H1 (cell line): ENCODE results near the gene ZBP1. TPM values are rescaled to one million over a fixed set of nuclear protein-coding genes. Genes with fewer than 3 reads are reported as not detected.

Experiments used
- CTCF ChIA-PET: fragments of 300-600 bp; sonication (Branson Sonifier 250); formaldehyde crosslinking; loops from one replicate; lab custom pipeline; 2021; ENCODE audit not compliant: partially characterized antibody; lab: Charles Lee
- POLR2A ChIA-PET: fragments of 300-600 bp; sonication (Branson Sonifier 250); formaldehyde crosslinking; loops from one replicate; lab custom pipeline; 2021; ENCODE audit warnings: inconsistent platforms; ENCODE audit not compliant: partially characterized antibody; lab: Charles Lee
- DNase-seq, 2 experiments: peaks; one replicate each; pipeline versions ENCODE4 v3.0.0 to v3.0.0-alpha.2; 2010 to 2022; ENCODE audit warnings: low spot score in 2 of 2, low read depth in 1 of 2, mixed read lengths in 1 of 2
- FAIRE-seq: peaks from 2 replicates; lab custom pipeline; 2011; peaks lifted over from hg19 to GRCh38; lab: Jason Lieb, UNC
- H2AFZ ChIP-seq: 2 replicates; pipeline ENCODE4 v1.8.1; 2012; ENCODE audit warnings: low read length, inconsistent platforms
- H2AK5ac ChIP-seq: 2 replicates; pipeline ENCODE4 v1.6.1; 2013; ENCODE audit warnings: low read depth, low read length
- H2BK120ac ChIP-seq: replicated peaks from 2 replicates; pipeline ENCODE3; 2013; ENCODE audit warnings: low read depth, low read length, inconsistent platforms
- H2BK12ac ChIP-seq: 2 replicates; pipeline ENCODE4 v1.6.1; 2013; ENCODE audit warnings: low read depth, low read length
- H2BK15ac ChIP-seq: 2 replicates; pipeline ENCODE4 v1.6.1; 2013; ENCODE audit warnings: low read length
- H2BK20ac ChIP-seq: 2 replicates; pipeline ENCODE4 v1.6.1; 2013; ENCODE audit warnings: low read length
- H2BK5ac ChIP-seq: 2 replicates; pipeline ENCODE4 v1.6.1; 2013; ENCODE audit warnings: low read depth, low read length
- H3K14ac ChIP-seq: 2 replicates; pipeline ENCODE4 v1.6.1; 2013; ENCODE audit warnings: inconsistent platforms; ENCODE audit not compliant: insufficient read length
- H3K18ac ChIP-seq: 2 replicates; pipeline ENCODE4 v1.6.1; 2013; ENCODE audit warnings: low read length; ENCODE audit errors: extremely low read depth
- H3K23ac ChIP-seq: 2 replicates; pipeline ENCODE4 v1.6.1; 2013; ENCODE audit warnings: inconsistent platforms; ENCODE audit not compliant: insufficient read length
- H3K23me2 ChIP-seq: 2 replicates; pipeline ENCODE4 v1.6.1; 2013; ENCODE audit warnings: low read depth, low read length
- H3K27ac ChIP-seq: 2 replicates; pipeline ENCODE4 v1.6.1; 2011; ENCODE audit warnings: low read depth, low read length, inconsistent platforms
- H3K27me3 ChIP-seq, 4 experiments: replicated peaks in 1 of 4; 1 replicate in 1 of 4; 2 replicates in 3 of 4; pipeline versions ENCODE4 v1.6.1 to v1.8.1; 2011 to 2013; ENCODE audit warnings: low read length in 3 of 4, mild to moderate bottlenecking in 3 of 4, inconsistent platforms in 2 of 4, mixed read lengths in 2 of 4, moderate library complexity in 1 of 4; ENCODE audit not compliant: control insufficient read depth in 3 of 4, insufficient read depth in 3 of 4; ENCODE audit errors: extremely low read depth in 1 of 4
- H3K36me3 ChIP-seq, 4 experiments: 2 replicates each; pipeline versions ENCODE4 v1.6.1 to v1.8.1; 2011 to 2013; ENCODE audit warnings: mild to moderate bottlenecking in 4 of 4, low read length in 3 of 4, moderate library complexity in 2 of 4, control low read depth in 1 of 4, inconsistent platforms in 1 of 4; ENCODE audit not compliant: insufficient read depth in 4 of 4, control insufficient read depth in 2 of 4
- H3K4ac ChIP-seq: replicated peaks from 2 replicates; pipeline ENCODE3; 2013; ENCODE audit warnings: low read length, low read depth, mixed read lengths, inconsistent platforms; ENCODE audit not compliant: insufficient read length
- H3K4me1 ChIP-seq, 4 experiments: replicated peaks in 1 of 4; 1 replicate in 1 of 4; 2 replicates in 3 of 4; pipeline versions ENCODE4 v1.6.1 to v1.8.1; 2011 to 2013; ENCODE audit warnings: low read length in 3 of 4, inconsistent platforms in 2 of 4, mixed read lengths in 1 of 4; ENCODE audit not compliant: insufficient read depth in 4 of 4, control insufficient read depth in 3 of 4
- H3K4me2 ChIP-seq, 2 experiments: 2 replicates each; pipeline versions ENCODE4 v1.6.1 to v1.8.1; 2011 to 2013; ENCODE audit warnings: low read depth in 2 of 2, low read length in 2 of 2, control low read depth in 1 of 2, inconsistent platforms in 1 of 2, mild to moderate bottlenecking in 1 of 2; ENCODE audit not compliant: insufficient read depth in 1 of 2
- H3K4me3 ChIP-seq, 4 experiments: fragments of 200-600, 300-600 bp in 1 of 4; sonication (generic), shearing (Covaris generic), sonication (Bioruptor Twin) in 1 of 4; 2 replicates each; pipeline versions ENCODE4 v1.5.1 to v1.8.1; 2011 to 2016; ENCODE audit warnings: low read length in 4 of 4, low read depth in 3 of 4, control low read depth in 2 of 4, inconsistent platforms in 2 of 4, mild to moderate bottlenecking in 2 of 4, mixed read lengths in 1 of 4, moderate library complexity in 1 of 4; ENCODE audit not compliant: insufficient read depth in 2 of 4; ENCODE audit errors: extremely low read depth in 1 of 4
- H3K56ac ChIP-seq: replicated peaks from 2 replicates; pipeline ENCODE3; 2013; ENCODE audit warnings: low read depth, mild to moderate bottlenecking, mixed read lengths, low read length, inconsistent platforms; ENCODE audit not compliant: insufficient read length
- H3K79me1 ChIP-seq: 2 replicates; pipeline ENCODE4 v1.6.1; 2013; ENCODE audit warnings: low read depth, low read length, control low read depth
- H3K79me2 ChIP-seq, 2 experiments: 2 replicates each; pipeline versions ENCODE4 v1.6.1 to v1.8.1; 2012 to 2013; ENCODE audit warnings: low read length in 2 of 2, mild to moderate bottlenecking in 2 of 2, inconsistent platforms in 1 of 2; ENCODE audit not compliant: insufficient read depth in 2 of 2, control insufficient read depth in 1 of 2
- H3K9ac ChIP-seq, 4 experiments: replicated peaks in 1 of 4; 1 replicate in 1 of 4; 2 replicates in 3 of 4; pipeline versions ENCODE4 v1.6.1 to v1.8.1; 2011 to 2013; ENCODE audit warnings: low read depth in 3 of 4, low read length in 3 of 4, control low read depth in 2 of 4, mild to moderate bottlenecking in 2 of 4, moderate library complexity in 2 of 4, inconsistent platforms in 1 of 4; ENCODE audit errors: extremely low read depth in 1 of 4
- H3K9me3 ChIP-seq, 2 experiments: 2 replicates each; pipeline versions ENCODE4 v1.6.1 to v1.8.1; 2012 to 2013; ENCODE audit warnings: mild to moderate bottlenecking in 2 of 2, moderate library complexity in 2 of 2, control low read depth in 1 of 2, inconsistent platforms in 1 of 2, low read depth in 1 of 2, low read length in 1 of 2, mixed read lengths in 1 of 2; ENCODE audit not compliant: insufficient read depth in 2 of 2
- H4K20me1 ChIP-seq, 2 experiments: replicated peaks in 1 of 2; 2 replicates each; pipeline versions ENCODE3 to v1.8.1; 2011 to 2013; ENCODE audit warnings: inconsistent platforms in 2 of 2, low read length in 2 of 2, mild to moderate bottlenecking in 1 of 2; ENCODE audit not compliant: insufficient read depth in 2 of 2, control insufficient read depth in 1 of 2
- H4K5ac ChIP-seq: 2 replicates; pipeline ENCODE4 v1.6.1; 2013; ENCODE audit warnings: low read length, low read depth, mixed read lengths, inconsistent platforms; ENCODE audit not compliant: insufficient read length
- H4K8ac ChIP-seq: 2 replicates; pipeline ENCODE4 v1.8.0; 2013; ENCODE audit warnings: mild to moderate bottlenecking, moderate library complexity, low read length, inconsistent platforms; ENCODE audit not compliant: insufficient read depth; ENCODE audit errors: extremely low read depth
- H4K91ac ChIP-seq: replicated peaks from 2 replicates; pipeline ENCODE3; 2013; ENCODE audit warnings: low read length, mixed read lengths, inconsistent platforms; ENCODE audit not compliant: insufficient read length
- BACH1 ChIP-seq: IDR thresholded peaks from 2 replicates; pipeline ENCODE4 v1.6.1; 2012; ENCODE audit warnings: low read length, improper control_type of control experiment
- CBX5 ChIP-seq: fragments of 300-800, 300-1000 bp; sonication (generic); IDR thresholded peaks from 2 replicates; pipeline ENCODE4 v1.7.1; 2016; ENCODE audit warnings: antibody characterized with exemption, low read length, low read depth
- KDM1A ChIP-seq: fragments of 200-600, 300-600 bp; sonication (generic); IDR thresholded peaks from 2 replicates; pipeline ENCODE4 v1.7.1; 2016; ENCODE audit warnings: mild to moderate bottlenecking, low read length, borderline replicate concordance
- SRF ChIP-seq: IDR thresholded peaks from 2 replicates; pipeline ENCODE4 v1.6.1; 2011; ENCODE audit warnings: mild to moderate bottlenecking, low read depth, low read length, moderate library complexity
- TBP ChIP-seq: IDR thresholded peaks from 2 replicates; pipeline ENCODE4 v1.6.1; 2011; ENCODE audit warnings: low read depth, low read length, improper control_type of control experiment
- WGBS, 2 experiments: shearing (Covaris generic) in 1 of 2; methylation state at CpG; one replicate each; pipeline versions ENCODE4 v1.1.6 to v1.1.7; 2013 to 2015; ENCODE audit warnings: low lambda C conversion rate in 2 of 2, mixed read lengths in 2 of 2, inconsistent platforms in 1 of 2, low coverage in 1 of 2, missing lambda C conversion rate in 1 of 2; ENCODE audit not compliant: insufficient replicate concordance in 2 of 2, insufficient coverage in 1 of 2, insufficient read length in 1 of 2; ENCODE audit errors: extremely low coverage in 1 of 2, missing lambda C conversion rate in 1 of 2; 5-methylcytosine and 5-hydroxymethylcytosine counted together
- polyA plus RNA-seq, 7 experiments: library from polyadenylated mRNA; depleted of rRNA in 3 of 7; stranded (reverse) in 5 of 7; unstranded in 2 of 7; fragments of >200 nt in 5 of 7; fragments of 200-250 nt in 2 of 7; gene quantifications; 1 replicate in 5 of 7; 2 replicates in 1 of 7; 4 replicates in 1 of 7; pipeline versions ENCODE4 v1.2.1 to v1.2.3, GENCODE V29; 2011 to 2013; ENCODE audit warnings: missing spikeins in 2 of 7, mixed read lengths in 2 of 7
- total RNA-seq: library from RNA; stranded (reverse); fragmentation: NEBNext Ultra II Directional; extraction: Animal tissue kit (Norgen Biotek cat#: 25700); gene quantifications from 2 replicates; pipeline ENCODE4 v1.2.1, GENCODE V29; 2021

The ZBP1 gene
- total and polyA plus RNA-seq, 2 of the 8 experiments (the other 6 are each of a cell fraction or from before 2014, with no cell fraction given) = not detected

DNA sequence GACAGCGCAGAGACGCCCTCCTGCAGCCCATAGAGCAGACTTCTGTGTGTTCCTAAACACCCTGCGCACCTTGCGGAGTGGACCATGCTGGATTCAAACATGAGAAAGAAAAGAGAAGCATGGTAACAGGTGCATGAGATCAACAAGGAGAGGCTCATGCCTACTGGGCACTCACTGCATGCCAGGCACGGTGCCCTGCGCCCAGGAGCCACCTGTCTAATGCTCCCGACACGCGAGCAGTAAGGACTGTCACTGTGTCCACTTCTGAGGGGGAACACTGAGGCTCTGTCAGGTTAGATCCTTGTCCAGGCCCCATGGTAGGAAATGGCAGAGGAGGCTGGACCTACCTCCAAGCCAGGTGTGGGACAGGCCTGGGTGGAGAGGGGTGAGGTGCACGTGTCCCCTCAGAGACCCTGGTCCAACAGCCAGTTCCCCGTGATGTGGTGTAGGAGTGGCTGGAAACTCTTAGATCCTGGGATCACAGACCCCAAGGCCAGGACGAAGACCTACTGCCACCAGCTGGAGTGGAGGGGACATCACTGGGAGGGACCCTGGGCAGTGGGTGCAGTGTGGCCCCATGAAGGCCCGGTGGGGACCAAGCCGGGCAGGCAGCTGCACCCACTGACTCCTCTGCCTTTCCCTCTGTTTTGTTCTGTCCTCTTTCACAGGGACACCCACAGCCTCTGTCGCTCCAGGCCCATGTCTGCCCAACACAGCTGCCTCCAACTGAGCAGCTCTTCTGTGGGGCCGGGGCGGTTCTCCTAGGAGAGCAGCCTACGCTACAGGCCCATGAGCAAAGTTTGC is 29.5 kb downstream of the ZBP1 start:
- Histone ChIP-seq H3K14ac (no peak overlapping the region), H3K27ac (no peak overlapping the region), H4K91ac (no peak overlapping the region), H2BK120ac (no peak overlapping the region), H2AFZ (no peak overlapping the region), H4K20me1 (no peaks in the 10 kb centered on the region), H3K27me3 (no peaks in the 10 kb centered on the region), H3K4me3 (no peak overlapping the region), H3K79me2 (no peaks in the 10 kb centered on the region), H3K79me1 (no peaks in the 10 kb centered on the region), H3K9ac (no peak overlapping the region), H2BK20ac (no peak overlapping the region), H2BK12ac (no peak overlapping the region), H3K18ac (no peak overlapping the region), H3K36me3 (no peaks in the 10 kb centered on the region), H4K5ac (no peak overlapping the region), H3K56ac (no peak overlapping the region), H3K9me3 (no peaks in the 10 kb centered on the region), H2BK5ac (no peak overlapping the region), H3K4ac (no peak overlapping the region), H2BK15ac (no peak overlapping the region; the same call in 1 of the 2 replicates), H3K23ac (no peak overlapping the region), H4K8ac (no peak overlapping the region), H3K4me2 (no peak overlapping the region)
- POLR2A ChIA-PET = no interaction called here
- FAIRE-seq = no peak
- 93% methylated on average over 17 of the region's 18 CpGs; no CpG with 5 or more reads in 1 of the 2 experiments for whole genome bisulfite sequencing, 2 experiments
- TF ChIP-seq BACH1 (no peak), KDM1A (no peak), SRF (no peak), TBP (no peak), CBX5 (no peak)
- TF ChIP-seq, all 59 proteins: peak for 0
- CTCF ChIA-PET = interaction anchor here (0.7 to 10.7 kb wide), 10 partner anchors 8 to 126 kb away, joined by 3 to 194 read pairs (median 5); no protein-coding TSS in a partner anchor
- Histone ChIP-seq H3K4me1 (peaks cover 0 to 2% (median 0%) of the 10 kb centered on the region in 4 experiments; a peak in 2 of 7 replicates), H3K23me2 (no peaks in the 10 kb centered on the region), H2AK5ac (no peak overlapping the region)
- no peak for DNase-seq
